HG02571 (cell line): ENCODE measurements around the gene RACGAP1.
"Not testable (repeated sequence)": the region's sequence is repeated elsewhere in the genome, so short reads cannot be mapped to it uniquely, and the experiment has no call there.

ENCODE experiments used
- ATAC-seq: cut with Tn5 transposase; IDR thresholded peaks from one replicate; pipeline ENCODE4 v1.9.1; 2021; ENCODE audit warnings: mild to moderate bottlenecking, moderate library complexity; ENCODE audit not compliant: unreplicated experiment

RACGAP1 gene

GRCh38 chr12:49990273-49990672 lies 35.0 kb downstream of the RACGAP1 start:
- no peak for ATAC-seq

- ATAC-seq: not testable (repeated sequence)
These were observed 35.9 kb downstream of the RACGAP1 start for GRCh38 chr12:49989400-49989799.

- ATAC-seq: no peak
These were observed 37.5 kb downstream of the RACGAP1 start for GRCh38 chr12:49987625-49988303.

- ATAC-seq: not testable (repeated sequence)
These were observed 38.8 kb downstream of the RACGAP1 start for GRCh38 chr12:49986476-49986875.

- ATAC-seq: no peak
These were observed 39.3 kb downstream of the RACGAP1 start for GRCh38 chr12:49985981-49986380.

GRCh38 chr12:49984476-49985359 lies 40.6 kb downstream of the RACGAP1 start:
- no peak for ATAC-seq

GRCh38 chr12:49983892-49984291 lies 41.4 kb downstream of the RACGAP1 start:
- ATAC-seq: no peak

- ATAC-seq: no peak
These were observed 42.8 kb downstream of the RACGAP1 start for GRCh38 chr12:49982246-49983087.

- no peak for ATAC-seq
These were observed 44.6 kb downstream of the RACGAP1 start for GRCh38 chr12:49980501-49981349.

- ATAC-seq: no peak
These were observed 45.5 kb downstream of the RACGAP1 start for GRCh38 chr12:49979791-49980190.

- no peak for ATAC-seq
These were observed 46.2 kb downstream of the RACGAP1 start for GRCh38 chr12:49979016-49979586.

- ATAC-seq: no peak
These were observed 47.2 kb downstream of the RACGAP1 start for GRCh38 chr12:49978125-49978524.

- ATAC-seq: no peak
These were observed 48.7 kb downstream of the RACGAP1 start for GRCh38 chr12:49976557-49976956.

GRCh38 chr12:49975318-49975761 lies 50.0 kb downstream of the RACGAP1 start:
- no peak for ATAC-seq

- no peak for ATAC-seq
These were observed 50.5 kb downstream of the RACGAP1 start for GRCh38 chr12:49974677-49975317.

- ATAC-seq: no peak
These were observed 51.0 kb downstream of the RACGAP1 start for GRCh38 chr12:49974231-49974675.

GRCh38 chr12:49973361-49973830 lies 51.9 kb downstream of the RACGAP1 start:
- no peak for ATAC-seq

GRCh38 chr12:49972641-49973360 lies 52.5 kb downstream of the RACGAP1 start, which contains the start of gene AQP6:
Gene AQP6, plus strand, starts transcription at chr12:49972947. Its CDS starts 227 bp downstream, at chr12:49973174.
- ATAC-seq: no peak
